ENCODE measurements around the gene HOXC5.

HOXC5 gene

GRCh38 chr12:54051026-54051842 is 18.4 kb downstream of the HOXC5 start:
- TF ChIP-seq SIN3A (IDR thresholded peaks at IDR 0.05; ENCODE audit: borderline replicate concordance, insufficient read depth, low read length): no peak
- TF ChIP-seq POLR2AphosphoS5 (IDR thresholded peaks at IDR 0.05; ENCODE audit: low read depth, low read length): no peak
- no peak for TF ChIP-seq FOXP2 (optimal IDR thresholded peaks at IDR 0.05; ENCODE audit: borderline replicate concordance, extremely low read depth, extremely low read length, insufficient read depth)
- no peak for TF ChIP-seq REST (IDR thresholded peaks at IDR 0.05; ENCODE audit: insufficient read depth in 1 of 2, low read depth in 2 of 2, low read length in 2 of 2)

GRCh38 chr12:54051874-54052437 is 19.1 kb downstream of the HOXC5 start:
- TF ChIP-seq POLR2AphosphoS5 (IDR thresholded peaks at IDR 0.05; ENCODE audit: low read depth, low read length) (no peak), SIN3A (IDR thresholded peaks at IDR 0.05; ENCODE audit: borderline replicate concordance, insufficient read depth, low read length) (no peak), FOXP2 (optimal IDR thresholded peaks at IDR 0.05; ENCODE audit: borderline replicate concordance, extremely low read depth, extremely low read length, insufficient read depth) (no peak)

- TF ChIP-seq SIN3A (IDR thresholded peaks at IDR 0.05; ENCODE audit: borderline replicate concordance, insufficient read depth, low read length): no peak
- TF ChIP-seq REST (IDR thresholded peaks at IDR 0.05; ENCODE audit: insufficient read depth in 1 of 2, low read depth in 2 of 2, low read length in 2 of 2): no peak
- TF ChIP-seq POLR2AphosphoS5 (IDR thresholded peaks at IDR 0.05; ENCODE audit: low read depth, low read length): no peak
These were observed 19.7 kb downstream of the HOXC5 start for GRCh38 chr12:54052438-54053002.

- TF ChIP-seq REST (IDR thresholded peaks at IDR 0.05; ENCODE audit: insufficient read depth in 1 of 2, low read depth in 2 of 2, low read length in 2 of 2): no peak
- no peak for TF ChIP-seq FOXP2 (optimal IDR thresholded peaks at IDR 0.05; ENCODE audit: borderline replicate concordance, extremely low read depth, extremely low read length, insufficient read depth)
- no peak for TF ChIP-seq POLR2AphosphoS5 (IDR thresholded peaks at IDR 0.05; ENCODE audit: low read depth, low read length)
- no peak for TF ChIP-seq TAF1 (IDR thresholded peaks at IDR 0.05; ENCODE audit: borderline replicate concordance, insufficient read depth, low read length)
- TF ChIP-seq SIN3A (IDR thresholded peaks at IDR 0.05; ENCODE audit: borderline replicate concordance, insufficient read depth, low read length): no peak
These were observed 20.3 kb downstream of the HOXC5 start for GRCh38 chr12:54053003-54053750.
